Subcutaneous abdominal adipose tissue (tissue), 5 donors: ENCODE measurements around the gene HIPK1.
"Not testable (repeated sequence)": the region's sequence is repeated elsewhere in the genome, so short reads cannot be mapped to it uniquely, and the experiment has no call there.

Source experiments
- H3K27ac ChIP-seq: one replicate; pipeline ENCODE4 v1.7.0; 2013; ENCODE audit warnings: low read depth, mild to moderate bottlenecking, inconsistent platforms, low read length, moderate library complexity
- H3K27me3 ChIP-seq, 5 donors: one replicate each; pipeline ENCODE4 v1.7.0; 2013; ENCODE audit warnings: low read length in 5 of 5, inconsistent platforms in 1 of 5; ENCODE audit not compliant: control insufficient read depth in 5 of 5, insufficient read depth in 4 of 5
- H3K36me3 ChIP-seq, 5 donors: one replicate each; pipeline ENCODE4 v1.7.0; 2013; ENCODE audit warnings: low read length in 5 of 5; ENCODE audit not compliant: control insufficient read depth in 5 of 5, insufficient read depth in 5 of 5
- H3K4me1 ChIP-seq, 5 donors: one replicate each; pipeline ENCODE4 v1.7.0; 2013; ENCODE audit warnings: low read length in 5 of 5, mild to moderate bottlenecking in 3 of 5, moderate library complexity in 1 of 5; ENCODE audit not compliant: control insufficient read depth in 5 of 5, insufficient read depth in 5 of 5
- H3K4me3 ChIP-seq, 5 donors: one replicate each; pipeline ENCODE4 v1.7.0; 2013; ENCODE audit warnings: low read length in 5 of 5, low read depth in 1 of 5
- H3K9ac ChIP-seq, 5 donors: one replicate each; pipeline ENCODE4 v1.7.0; 2013; ENCODE audit warnings: low read length in 5 of 5, mild to moderate bottlenecking in 4 of 5, moderate library complexity in 3 of 5
- H3K9me3 ChIP-seq, 5 donors: one replicate each; pipeline ENCODE4 v1.7.0; 2013; ENCODE audit warnings: low read length in 5 of 5; ENCODE audit not compliant: control insufficient read depth in 5 of 5
- donor health status: healthy.
- donor health status: healthy.
- donor health status: healthy.
- donor health status: healthy.
- donor health status: healthy.

The HIPK1 gene

GRCh38 chr1:114019724-114020123 is 90.6 kb downstream of the HIPK1 start:
- H3K27me3 ChIP-seq, H3K27ac ChIP-seq, H3K4me1 ChIP-seq, H3K9ac ChIP-seq, H3K4me3 ChIP-seq, H3K36me3 ChIP-seq, H3K9me3 ChIP-seq: not testable (repeated sequence)

DNA sequence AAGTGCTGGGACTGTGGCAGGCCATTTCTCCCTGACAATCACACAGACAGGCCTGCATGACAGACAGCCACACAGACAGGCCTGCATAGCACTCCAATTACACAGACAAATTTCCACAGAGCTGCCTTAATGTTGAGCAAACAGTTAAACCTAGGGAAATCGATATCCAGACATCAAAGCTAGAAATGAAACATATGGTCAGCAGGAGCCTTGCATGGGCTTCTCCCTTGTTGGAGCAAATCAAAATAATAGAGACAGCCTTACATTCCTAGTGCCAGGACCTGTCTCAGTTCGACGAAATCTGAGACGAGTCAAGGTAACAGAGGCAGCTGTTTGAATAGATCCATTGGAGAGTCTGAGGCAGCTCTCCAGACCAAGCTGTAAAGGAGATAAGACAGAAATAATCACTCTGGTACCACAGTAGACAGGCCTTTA is 92.6 kb downstream of the HIPK1 start:
- H3K9ac ChIP-seq: no peak overlapping the region
- no peak overlapping the region for H3K27ac ChIP-seq
- H3K36me3 ChIP-seq: no peaks in the 10 kb centered on the region
- H3K4me1 ChIP-seq: no peaks in the 10 kb centered on the region
- no peak overlapping the region for H3K4me3 ChIP-seq
- peaks cover 0 to 3% (median 0%) of the 10 kb centered on the region in 5 donors for H3K27me3 ChIP-seq
- no peaks in the 10 kb centered on the region for H3K9me3 ChIP-seq

DNA sequence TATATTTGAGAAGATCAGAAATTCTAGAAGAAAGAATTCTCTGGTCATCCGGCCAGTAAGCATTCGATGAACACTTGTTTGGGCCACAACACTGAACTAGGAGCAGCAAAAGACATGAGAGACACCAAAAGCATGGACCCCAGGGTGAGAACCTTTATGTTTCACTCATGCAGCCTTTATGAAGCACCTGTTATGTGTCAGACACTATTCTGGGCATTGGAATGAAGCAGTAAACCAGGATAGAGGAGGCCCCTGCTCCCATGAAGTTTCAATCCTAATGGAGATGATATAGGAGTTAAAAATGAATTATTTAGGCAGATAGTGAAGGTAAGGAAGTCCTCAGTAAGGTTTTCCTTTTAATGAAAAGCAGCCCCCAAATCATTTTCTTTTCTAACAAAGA is 93.8 kb downstream of the HIPK1 start:
- H3K9me3 ChIP-seq: no peaks in the 10 kb centered on the region
- H3K9ac ChIP-seq: no peak overlapping the region
- no peaks in the 10 kb centered on the region for H3K36me3 ChIP-seq
- no peaks in the 10 kb centered on the region for H3K4me1 ChIP-seq
- no peak overlapping the region for H3K27ac ChIP-seq
- peaks cover 0 to 3% (median 0%) of the 10 kb centered on the region in 5 donors for H3K27me3 ChIP-seq
- H3K4me3 ChIP-seq: no peak overlapping the region

GRCh38 chr1:114023377-114023776 is 94.3 kb downstream of the HIPK1 start:
- no peaks in the 10 kb centered on the region for H3K4me1 ChIP-seq
- peaks cover 0 to 3% (median 0%) of the 10 kb centered on the region in 5 donors for H3K27me3 ChIP-seq
- H3K9ac ChIP-seq: no peak overlapping the region
- no peaks in the 10 kb centered on the region for H3K36me3 ChIP-seq
- H3K4me3 ChIP-seq: no peak overlapping the region
- no peak overlapping the region for H3K27ac ChIP-seq
- no peaks in the 10 kb centered on the region for H3K9me3 ChIP-seq

GRCh38 chr1:114024049-114024448 is 94.9 kb downstream of the HIPK1 start:
- Histone ChIP-seq H3K27me3 (peaks cover 0 to 3% (median 0%) of the 10 kb centered on the region in 5 donors), H3K4me3 (no peak overlapping the region), H3K4me1 (no peaks in the 10 kb centered on the region), H3K36me3 (no peaks in the 10 kb centered on the region), H3K9ac (no peak overlapping the region), H3K27ac (no peak overlapping the region), H3K9me3 (no peaks in the 10 kb centered on the region)

DNA sequence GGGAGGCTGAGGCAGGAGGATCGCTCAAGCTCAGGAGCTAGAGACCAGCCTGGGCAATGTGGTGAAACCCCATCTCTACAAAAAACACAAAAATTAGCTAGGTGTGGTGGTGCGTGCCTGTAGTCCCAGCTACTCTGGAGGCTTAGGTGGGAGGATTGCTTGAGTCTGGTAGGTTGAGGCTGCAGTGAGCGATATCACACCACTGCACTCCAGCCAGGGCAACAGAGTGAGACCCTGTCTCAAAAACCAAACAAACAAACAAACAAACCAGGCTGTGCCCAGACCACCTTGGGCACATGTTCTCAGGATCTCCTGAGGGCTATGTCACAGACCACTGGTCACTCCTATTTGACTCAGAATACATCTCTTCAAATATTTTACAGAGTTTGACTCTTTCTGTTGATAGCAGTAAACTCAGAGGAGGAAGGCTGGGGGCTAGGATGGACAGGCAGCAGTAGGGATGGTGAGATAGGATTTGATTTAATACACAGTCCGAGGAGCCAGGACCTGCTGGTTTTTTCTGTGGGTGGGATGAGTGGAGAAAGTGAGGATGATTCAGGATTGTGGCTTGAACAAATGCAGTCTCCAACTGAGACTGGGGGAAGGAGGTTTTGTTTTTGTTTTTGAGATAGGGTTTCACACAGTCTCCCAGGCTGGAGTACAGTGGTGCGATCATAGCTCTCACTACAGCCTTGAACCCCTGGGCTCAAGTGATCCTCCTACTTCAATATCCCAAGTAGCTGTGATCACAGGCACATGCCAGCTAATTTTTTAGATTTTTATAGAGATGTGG is 96.7 kb downstream of the HIPK1 start:
- Histone ChIP-seq H3K4me3 (no peak overlapping the region), H3K9me3 (no peaks in the 10 kb centered on the region), H3K4me1 (no peaks in the 10 kb centered on the region), H3K36me3 (no peaks in the 10 kb centered on the region), H3K9ac (no peak overlapping the region), H3K27ac (no peak overlapping the region), H3K27me3 (peaks cover 0 to 3% (median 0%) of the 10 kb centered on the region in 5 donors)

DNA sequence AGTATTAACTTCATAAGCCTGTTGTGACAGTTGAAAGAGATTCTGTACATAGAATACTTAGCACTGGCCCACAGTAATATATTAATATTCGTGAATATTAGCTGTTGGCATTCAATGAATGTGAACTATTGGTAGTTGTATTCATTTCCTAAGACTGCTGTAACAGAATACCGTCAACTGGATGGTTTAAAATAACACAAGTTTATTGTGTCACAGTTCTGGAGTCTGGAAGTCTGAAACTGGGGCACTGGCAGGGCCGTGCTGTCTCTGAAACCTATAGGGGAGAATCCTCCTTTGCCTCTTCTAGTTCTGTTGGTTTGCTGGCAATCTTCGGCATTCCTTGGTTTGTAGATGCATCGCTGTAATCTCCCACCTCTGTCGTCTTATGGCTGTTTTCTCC is 97.7 kb downstream of the HIPK1 start:
- Histone ChIP-seq H3K9ac (no peak overlapping the region), H3K27ac (no peak overlapping the region), H3K9me3 (no peaks in the 10 kb centered on the region), H3K4me3 (no peak overlapping the region), H3K27me3 (peaks cover 0 to 3% (median 0%) of the 10 kb centered on the region in 5 donors), H3K4me1 (no peaks in the 10 kb centered on the region), H3K36me3 (no peaks in the 10 kb centered on the region)
